Endothelial cell of umbilical vein (primary cell): ENCODE results near the gene KRTAP12-3. TPM values are rescaled to one million over a fixed set of nuclear protein-coding genes. Genes with fewer than 3 reads are reported as not detected.

ENCODE experiments used
- BruUV-seq: library from RNA; stranded (reverse); fragments of 400-500 nt; replicated peaks from 2 replicates; lab custom pipeline; 2021; lab: Mats Ljungman, UMichigan
- CTCF ChIA-PET: fragments of 300-600, 350-600 bp; sonication (Branson Sonifier 250); formaldehyde crosslinking; loops from one replicate; lab custom pipeline; 2021; ENCODE audit warnings: antibody characterized with exemption, inconsistent platforms; lab: Charles Lee
- POLR2A ChIA-PET: fragments of 300-600, 350-600 bp; sonication (Branson Sonifier 250); formaldehyde crosslinking; loops from one replicate; lab custom pipeline; 2021; ENCODE audit warnings: antibody characterized with exemption, inconsistent platforms; lab: Charles Lee
- DNase-seq: peaks from one replicate; pipeline ENCODE4 v3.0.0-alpha.2; 2011; ENCODE audit warnings: low read depth, low spot score
- FAIRE-seq: peaks from 2 replicates; lab custom pipeline; 2011; peaks lifted over from hg19 to GRCh38; lab: Jason Lieb, UNC
- H2AFZ ChIP-seq: 2 replicates; pipeline ENCODE4 v1.6.0; 2012; ENCODE audit warnings: low read depth, low read length, control low read depth, inconsistent platforms
- H3K27ac ChIP-seq: 2 replicates; pipeline ENCODE4 v1.5.1; 2011; ENCODE audit warnings: low read depth, mild to moderate bottlenecking, control low read depth, low read length, moderate library complexity; ENCODE audit not compliant: insufficient read depth
- H3K27me3 ChIP-seq, 2 experiments: 2 replicates each; pipeline versions ENCODE4 v1.6.0 to v1.6.1; 2011; ENCODE audit warnings: low read length in 2 of 2, mixed read lengths in 1 of 2; ENCODE audit not compliant: control insufficient read depth in 2 of 2, insufficient read depth in 2 of 2
- H3K36me3 ChIP-seq, 2 experiments: 2 replicates in 1 of 2; 3 replicates in 1 of 2; pipeline ENCODE4 v1.5.1; 2011; ENCODE audit warnings: low read length in 2 of 2, mild to moderate bottlenecking in 1 of 2, moderate library complexity in 1 of 2; ENCODE audit not compliant: control insufficient read depth in 2 of 2, insufficient read depth in 2 of 2; ENCODE audit errors: extremely low read depth in 1 of 2
- H3K4me1 ChIP-seq: 3 replicates; pipeline ENCODE4 v1.5.1; 2011; ENCODE audit warnings: mild to moderate bottlenecking, low read length; ENCODE audit not compliant: control insufficient read depth, insufficient read depth; ENCODE audit errors: extremely low read depth
- H3K4me2 ChIP-seq: 2 replicates; pipeline ENCODE4 v1.6.1; 2011; ENCODE audit warnings: low read length, control low read depth, mixed read lengths; ENCODE audit not compliant: insufficient read depth
- H3K4me3 ChIP-seq, 3 experiments: fragments of 200-600 bp in 1 of 3; sonication (generic), shearing (Covaris generic) in 1 of 3; replicated peaks in 1 of 3; 2 replicates each; pipeline ENCODE4 v1.5.1; 2011 to 2016; ENCODE audit warnings: control low read depth in 3 of 3, low read length in 3 of 3, mild to moderate bottlenecking in 2 of 3, inconsistent platforms in 1 of 3, low read depth in 1 of 3, moderate library complexity in 1 of 3; ENCODE audit not compliant: insufficient read depth in 1 of 3
- H3K79me2 ChIP-seq: 2 replicates; pipeline ENCODE4 v1.6.0; 2012; ENCODE audit warnings: low read length, inconsistent platforms; ENCODE audit not compliant: control insufficient read depth, insufficient read depth
- H3K9ac ChIP-seq: replicated peaks from 2 replicates; pipeline ENCODE3; 2011; ENCODE audit warnings: low read length, control low read depth; ENCODE audit not compliant: insufficient read depth; ENCODE audit errors: extremely low read depth
- H3K9me1 ChIP-seq: replicated peaks from 3 replicates; pipeline ENCODE4 v1.6.0; 2011; ENCODE audit warnings: mild to moderate bottlenecking, low read length; ENCODE audit not compliant: control insufficient read depth, insufficient read depth; ENCODE audit errors: extremely low read depth
- H3K9me3 ChIP-seq: replicated peaks from 2 replicates; pipeline ENCODE4 v1.5.1; 2012; ENCODE audit warnings: low read length, inconsistent platforms; ENCODE audit not compliant: control insufficient read depth, insufficient read depth
- H4K20me1 ChIP-seq: replicated peaks from 2 replicates; pipeline ENCODE3; 2011; ENCODE audit warnings: mild to moderate bottlenecking, low read length; ENCODE audit not compliant: control insufficient read depth, insufficient read depth; ENCODE audit errors: extremely low read depth
- EZH2 ChIP-seq: IDR thresholded peaks from 2 replicates; pipeline ENCODE4 v1.6.1; 2012; ENCODE audit warnings: borderline replicate concordance, low read depth, mild to moderate bottlenecking, moderate library complexity, low read length, inconsistent platforms; ENCODE audit not compliant: severe bottlenecking
- FOS ChIP-seq: IDR thresholded peaks from 2 replicates; pipeline ENCODE4 v1.6.1; 2011; ENCODE audit warnings: mild to moderate bottlenecking, low read length, moderate library complexity, borderline replicate concordance; ENCODE audit not compliant: insufficient read depth
- GATA2 ChIP-seq: IDR thresholded peaks from 2 replicates; pipeline ENCODE4 v1.7.0; 2011; ENCODE audit warnings: low read depth, mild to moderate bottlenecking, moderate library complexity, mixed read lengths, low read length; ENCODE audit not compliant: insufficient read length, insufficient read depth
- JUN ChIP-seq: IDR thresholded peaks from 2 replicates; pipeline ENCODE4 v1.6.1; 2011; ENCODE audit warnings: borderline replicate concordance, low read depth; ENCODE audit not compliant: insufficient read length, insufficient read depth
- MAX ChIP-seq: IDR thresholded peaks from 2 replicates; pipeline ENCODE4 v1.6.1; 2011; ENCODE audit not compliant: insufficient read depth, insufficient read length
- MYC ChIP-seq: IDR thresholded peaks from one replicate; pipeline ENCODE4 v1.6.1; 2011; ENCODE audit warnings: mild to moderate bottlenecking, low read depth, low read length
- POLR2A ChIP-seq: IDR thresholded peaks from 2 replicates; pipeline ENCODE4 v1.6.1; 2012; ENCODE audit warnings: low read depth, mild to moderate bottlenecking, control low read depth, low read length
- POLR2AphosphoS5 ChIP-seq: IDR thresholded peaks from 2 replicates; pipeline ENCODE4 v1.6.1; 2012; ENCODE audit warnings: low read depth, mild to moderate bottlenecking, control low read depth, low read length, moderate library complexity; ENCODE audit not compliant: insufficient read depth
- dilution Hi-C: fragments of 300-500 bp; cut with MboI; formaldehyde crosslinking; loops from one replicate; pipeline ENCODE4 v1.15.0; 2019; ENCODE audit warnings: low sequenced_read_pairs; ENCODE audit not compliant: extremely low pct_ligation_motif_present
- intact Hi-C: fragments of 100-400 bp; cut with micrococcal nuclease; formaldehyde crosslinking; loops from one replicate; pipeline ENCODE4 v1.10.0; 2022
- polyA plus RNA-seq, 4 experiments: library from polyadenylated mRNA; depleted of rRNA in 3 of 4; stranded (reverse) in 3 of 4; unstranded in 1 of 4; fragments of >200 nt; gene quantifications; 2 replicates each; pipeline versions ENCODE4 v1.2.1 to v1.2.3, GENCODE V29; 2011 to 2012; ENCODE audit warnings: missing spikeins in 1 of 4
- total RNA-seq: library from RNA; stranded (reverse); gene quantifications from 2 replicates; pipeline ENCODE4 v1.2.3, GENCODE V29; 2021
- TF ChIP-seq, protein P1 (sequence below), 2 donors: IDR thresholded peaks; 1 replicate in 1 of 2; 2 replicates in 1 of 2; pipeline ENCODE4 v1.5.1; 2011; ENCODE audit warnings: low read length in 2 of 2, mild to moderate bottlenecking in 2 of 2, moderate library complexity in 2 of 2, control low read depth in 1 of 2, inconsistent platforms in 1 of 2, low read depth in 1 of 2; ENCODE audit not compliant: insufficient read depth in 1 of 2; ENCODE audit errors: extremely low read depth in 1 of 2

Gene KRTAP12-3
- total and polyA plus RNA-seq, 2 donors (not counting 3 experiments of a cell fraction or from before 2014, with no cell fraction given): not detected

DNA sequence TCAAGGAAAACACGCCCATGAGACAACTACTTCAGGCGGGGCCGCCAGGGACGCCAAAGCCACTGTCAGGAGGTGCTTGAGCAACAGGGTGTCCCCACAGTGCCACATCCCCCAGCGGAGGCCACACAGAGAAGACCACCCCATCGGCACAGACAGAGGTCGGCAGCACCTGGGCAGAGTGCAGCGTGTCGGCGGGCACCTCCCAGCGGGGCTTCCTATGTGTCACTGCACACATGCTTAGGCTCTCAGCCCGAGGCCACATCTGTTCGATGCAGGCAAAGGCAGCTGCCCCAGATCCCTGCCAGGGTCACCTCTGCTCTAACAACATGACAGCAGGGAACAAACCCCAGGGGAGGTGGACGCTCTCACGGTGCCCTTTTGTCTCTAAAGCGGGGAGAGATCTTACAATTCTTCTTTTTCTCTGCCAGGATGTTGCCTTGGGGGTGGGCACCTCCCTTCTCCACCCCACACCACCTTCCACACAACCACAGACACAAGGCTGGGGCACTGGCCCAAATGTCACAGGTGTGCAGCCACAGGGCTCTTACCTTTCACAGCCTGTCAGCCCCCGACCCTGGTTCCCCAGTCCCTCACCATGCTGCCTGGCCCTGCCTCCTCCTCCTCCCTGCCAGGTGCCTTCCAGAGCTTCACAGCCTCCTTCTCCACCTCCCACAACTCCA, 41.7 kb upstream of the KRTAP12-3 start:
- Histone ChIP-seq H2AFZ (no peak overlapping the region), H3K9me3 (peaks cover 5% of the 10 kb centered on the region), H3K36me3 (no peaks in the 10 kb centered on the region), H3K27ac (no peak overlapping the region), H3K4me1 (no peaks in the 10 kb centered on the region), H3K79me2 (no peaks in the 10 kb centered on the region), H4K20me1 (no peaks in the 10 kb centered on the region), H3K9me1 (no peaks in the 10 kb centered on the region), H3K4me3 (no peak overlapping the region), H3K4me2 (no peak overlapping the region), H3K9ac (no peak overlapping the region), H3K27me3 (no peaks in the 10 kb centered on the region)
- intact Hi-C loops (no loop called here), dilution Hi-C loops (no loop called here)
- BruUV-seq: no TSS peak
- ChIA-PET POLR2A (no interaction called here), CTCF (no interaction called here)
- DNase-seq (no peak), FAIRE-seq (no peak)
- no peak for TF ChIP-seq POLR2A
- TF ChIP-seq EZH2: no peak
- TF ChIP-seq, protein P1, sequence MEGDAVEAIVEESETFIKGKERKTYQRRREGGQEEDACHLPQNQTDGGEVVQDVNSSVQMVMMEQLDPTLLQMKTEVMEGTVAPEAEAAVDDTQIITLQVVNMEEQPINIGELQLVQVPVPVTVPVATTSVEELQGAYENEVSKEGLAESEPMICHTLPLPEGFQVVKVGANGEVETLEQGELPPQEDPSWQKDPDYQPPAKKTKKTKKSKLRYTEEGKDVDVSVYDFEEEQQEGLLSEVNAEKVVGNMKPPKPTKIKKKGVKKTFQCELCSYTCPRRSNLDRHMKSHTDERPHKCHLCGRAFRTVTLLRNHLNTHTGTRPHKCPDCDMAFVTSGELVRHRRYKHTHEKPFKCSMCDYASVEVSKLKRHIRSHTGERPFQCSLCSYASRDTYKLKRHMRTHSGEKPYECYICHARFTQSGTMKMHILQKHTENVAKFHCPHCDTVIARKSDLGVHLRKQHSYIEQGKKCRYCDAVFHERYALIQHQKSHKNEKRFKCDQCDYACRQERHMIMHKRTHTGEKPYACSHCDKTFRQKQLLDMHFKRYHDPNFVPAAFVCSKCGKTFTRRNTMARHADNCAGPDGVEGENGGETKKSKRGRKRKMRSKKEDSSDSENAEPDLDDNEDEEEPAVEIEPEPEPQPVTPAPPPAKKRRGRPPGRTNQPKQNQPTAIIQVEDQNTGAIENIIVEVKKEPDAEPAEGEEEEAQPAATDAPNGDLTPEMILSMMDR (IDR thresholded peaks at IDR 0.05; ENCODE audit: extremely low read depth in 1 of 2, insufficient read depth in 1 of 2, low read depth in 1 of 2, low read length in 2 of 2): no peak
- TF ChIP-seq POLR2AphosphoS5: no peak
- no peak for TF ChIP-seq MYC
- TF ChIP-seq MAX: no peak
- TF ChIP-seq JUN: no peak
- no peak for TF ChIP-seq GATA2
- no peak for TF ChIP-seq FOS
